ENCODE measurements around the gene CELF1.

Gene CELF1

GRCh38 chr11:47552566-47553405 lies at the start of gene CELF1:
Gene CELF1, minus strand, starts transcription at chr11:47553132. Its CDS starts 53,609 bp downstream, at chr11:47499523.
- peak; percentile 91 for DNase-seq (ENCODE audit: low spot score)

DNA sequence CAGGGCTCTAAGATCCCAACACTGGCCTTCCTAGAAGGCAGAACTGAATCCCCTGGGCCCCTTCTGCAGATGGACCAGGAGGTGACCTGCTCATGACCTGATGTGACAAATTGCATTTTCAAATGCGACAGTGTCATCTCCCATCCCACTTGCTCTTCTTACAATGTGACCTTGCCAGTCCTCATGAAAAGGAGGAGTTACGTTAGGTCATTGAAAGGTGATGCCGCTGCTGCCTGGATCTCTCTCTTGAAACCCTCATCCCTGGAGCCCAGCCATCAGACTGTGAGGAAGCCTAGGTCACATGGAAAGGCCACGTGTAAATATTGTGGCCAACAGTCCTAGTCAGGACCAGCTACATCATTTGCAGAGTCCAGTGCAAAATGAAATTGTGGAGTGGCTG lies 47.0 kb upstream of the CELF1 start:
- no peak for DNase-seq (ENCODE audit: low spot score)

DNA sequence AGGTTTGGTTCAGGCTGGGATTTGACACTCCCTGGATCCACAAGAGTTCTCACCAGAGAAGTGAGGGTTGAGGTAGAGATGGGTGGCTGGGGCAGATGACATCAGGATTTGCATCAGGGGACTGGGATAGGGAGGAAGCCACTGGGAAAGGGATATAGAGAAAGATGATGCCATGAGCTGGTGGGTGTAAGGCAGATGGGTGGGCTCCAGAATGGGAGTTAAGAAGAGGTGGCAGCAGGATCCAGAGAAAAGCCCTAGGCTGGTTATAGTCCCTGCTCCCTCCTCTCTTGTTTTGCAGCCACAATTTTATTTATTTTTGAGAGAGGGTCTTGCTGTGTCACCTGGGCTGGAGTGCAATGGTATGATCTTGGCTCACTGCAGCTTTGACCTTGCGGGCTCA lies 43.0 kb upstream of the CELF1 start:
- no peak for DNase-seq (ENCODE audit: low spot score)

DNA sequence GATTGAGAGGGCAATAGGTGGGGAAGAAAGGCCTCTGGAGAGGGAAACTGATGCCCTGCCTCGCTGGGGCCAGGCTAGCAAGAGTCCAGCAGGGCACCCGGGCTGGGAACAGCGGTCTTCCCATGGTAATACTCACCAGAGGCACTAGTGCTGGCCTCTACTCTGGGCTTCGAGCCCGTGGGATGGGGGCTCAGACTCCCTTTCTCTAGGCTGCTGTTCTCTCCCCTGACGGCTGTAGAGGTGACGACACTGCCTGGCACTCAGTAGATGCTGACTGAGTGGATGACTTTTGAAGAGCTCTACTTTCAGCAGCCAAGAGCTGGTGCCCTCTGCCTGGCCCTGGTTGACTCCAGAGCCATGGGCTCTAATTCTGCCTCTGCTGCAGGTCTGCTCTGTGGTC lies 42.1 kb upstream of the CELF1 start:
- DNase-seq (ENCODE audit: low spot score), result no peak

DNA sequence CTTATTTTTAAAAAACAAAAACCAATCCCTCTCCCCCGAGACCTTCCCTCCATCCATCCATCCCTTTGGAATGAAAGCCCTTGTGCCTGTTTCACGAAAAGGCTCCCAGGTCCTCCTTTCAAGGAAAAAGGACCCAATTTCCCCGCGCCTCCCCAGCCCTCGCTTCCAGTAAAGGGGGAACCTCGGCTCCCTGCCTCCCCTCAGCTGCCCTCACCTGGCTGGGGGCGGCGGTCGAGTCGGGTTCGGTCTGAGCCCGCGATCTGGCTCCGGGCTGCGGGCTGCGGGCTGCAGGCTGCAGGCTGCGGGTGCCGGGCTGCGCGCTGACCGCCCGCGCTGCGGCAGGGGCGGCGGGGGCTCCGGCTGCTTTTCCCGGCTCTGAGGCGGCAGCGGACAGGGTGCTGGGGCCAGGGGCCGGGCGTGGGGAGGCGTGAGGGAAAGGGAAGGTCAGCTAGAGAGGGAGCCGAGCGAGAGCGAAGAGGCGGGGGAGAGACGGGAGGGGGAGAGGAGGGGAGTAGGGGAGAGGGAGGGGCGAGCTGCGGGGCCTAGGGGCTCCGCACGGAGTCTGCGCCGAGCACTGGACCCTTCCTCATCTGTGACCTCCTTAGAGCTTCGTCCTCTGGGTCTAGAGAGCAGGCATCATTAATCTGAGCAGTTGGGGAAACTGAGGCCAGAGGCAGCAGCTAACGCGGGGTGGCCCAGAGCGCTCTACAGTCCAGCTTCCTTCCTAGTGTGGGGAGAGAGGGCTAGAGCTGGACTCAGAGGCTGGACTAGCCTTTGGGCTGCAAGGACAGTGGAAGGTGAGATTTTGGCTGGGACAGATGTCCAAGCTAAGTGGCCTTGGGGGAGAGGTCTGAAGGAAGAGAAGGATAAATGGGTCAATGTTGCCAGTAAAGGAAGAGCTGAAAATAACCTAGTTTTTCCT lies 41.3 kb upstream of the CELF1 start, which contains the start of gene C1QTNF4:
C1QTNF4 (minus strand) TSS at position 478 of the 922 bp plus-strand sequence. CDS start 3,601 bp downstream, outside the sequence.
- DNase-seq (ENCODE audit: low spot score), result peak; percentile 73

DNA sequence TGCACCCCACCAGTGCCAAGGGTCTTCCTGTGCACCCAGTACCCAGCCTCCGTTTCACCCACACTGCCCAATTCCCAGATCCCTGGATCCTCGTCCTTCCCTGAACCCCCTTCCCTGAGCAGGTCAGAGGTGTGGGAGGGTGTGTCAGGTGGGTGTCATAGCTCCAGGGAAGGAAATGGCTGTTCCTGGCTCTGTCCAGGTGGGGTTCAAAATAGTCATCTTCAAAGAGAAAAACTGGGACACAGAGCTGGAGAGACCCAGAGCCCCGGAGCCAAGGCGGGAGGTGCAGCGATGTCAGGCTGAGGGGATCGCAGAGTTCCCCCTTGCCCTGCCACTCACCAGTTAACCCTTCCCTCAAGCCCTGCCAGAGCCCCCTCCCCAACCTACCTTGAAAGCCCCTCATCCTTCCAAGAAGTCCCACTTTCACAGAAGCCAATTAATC lies 40.6 kb upstream of the CELF1 start:
- DNase-seq (ENCODE audit: low spot score), result no peak

DNA sequence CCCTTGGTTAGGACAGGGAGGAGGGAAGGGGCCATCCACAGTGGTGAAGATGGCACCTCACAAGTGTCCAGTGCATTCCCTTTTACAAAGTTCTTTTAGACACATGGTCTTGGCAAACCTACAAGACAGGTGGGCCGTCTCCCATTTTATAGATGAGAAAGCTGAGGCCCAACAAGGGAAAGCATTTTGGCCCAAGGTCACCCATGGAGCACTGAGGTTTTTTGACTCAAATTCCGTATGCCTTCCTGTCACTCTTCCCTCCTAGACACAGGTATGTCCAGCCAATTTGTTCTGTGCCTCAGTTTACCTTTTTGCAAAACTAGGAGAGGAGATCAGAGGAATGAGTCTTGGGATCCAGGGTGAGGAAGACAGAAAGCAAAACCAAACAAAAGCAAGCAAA lies 40.0 kb upstream of the CELF1 start:
- no peak for DNase-seq (ENCODE audit: low spot score)

- no peak for DNase-seq (ENCODE audit: low spot score)
These were observed 39.3 kb upstream of the CELF1 start for GRCh38 chr11:47592251-47592650.

GRCh38 chr11:47591764-47592163 lies 38.8 kb upstream of the CELF1 start:
- no peak for DNase-seq (ENCODE audit: low spot score)

DNA sequence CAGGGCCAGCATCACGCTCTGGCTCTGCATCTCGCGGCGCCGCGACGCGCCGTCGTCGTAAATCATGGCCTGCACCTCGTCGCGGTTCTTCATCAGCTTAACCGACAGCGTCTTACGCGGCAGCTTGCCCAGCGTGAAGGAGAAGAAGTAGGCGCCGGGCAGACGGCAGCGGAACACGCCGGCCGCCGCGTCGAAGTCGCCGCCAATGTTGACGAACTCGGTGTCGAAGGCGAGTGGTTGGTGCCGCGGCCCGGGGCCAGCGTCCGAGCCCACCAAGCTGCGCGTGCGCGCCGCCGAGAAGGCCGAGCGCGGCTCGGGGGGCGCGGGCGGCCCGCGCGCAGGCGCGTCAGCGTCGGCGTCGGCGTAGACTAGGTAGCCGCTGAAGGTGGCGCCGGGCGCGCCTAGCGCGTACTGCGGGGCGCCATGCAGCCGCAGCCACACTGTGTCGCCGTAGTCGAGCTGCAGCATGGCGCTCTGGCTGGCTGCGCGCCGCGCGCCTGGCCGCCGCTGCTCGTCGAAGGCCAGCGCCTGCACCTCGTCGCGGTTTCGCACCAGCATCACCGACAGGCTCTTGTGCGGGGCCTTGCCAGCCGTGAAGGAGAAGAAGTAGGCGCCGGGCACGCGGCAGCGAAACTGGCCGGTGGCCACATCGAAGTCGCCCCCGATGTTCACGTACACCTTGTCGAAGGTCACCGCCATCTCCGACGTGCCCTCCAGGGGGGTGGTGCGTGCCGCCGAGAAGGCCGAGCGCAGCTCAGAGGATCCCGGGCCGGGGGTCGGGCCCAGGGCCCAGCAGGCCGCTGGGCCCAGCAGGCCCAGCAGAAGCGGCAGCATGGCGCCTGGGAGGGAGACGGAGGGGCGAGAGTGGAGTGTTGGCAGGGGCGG lies 37.3 kb upstream of the CELF1 start:
- peak; percentile 72 for DNase-seq (ENCODE audit: low spot score)

GRCh38 chr11:47589584-47589976 lies 36.6 kb upstream of the CELF1 start:
- no peak for DNase-seq (ENCODE audit: low spot score)

DNA sequence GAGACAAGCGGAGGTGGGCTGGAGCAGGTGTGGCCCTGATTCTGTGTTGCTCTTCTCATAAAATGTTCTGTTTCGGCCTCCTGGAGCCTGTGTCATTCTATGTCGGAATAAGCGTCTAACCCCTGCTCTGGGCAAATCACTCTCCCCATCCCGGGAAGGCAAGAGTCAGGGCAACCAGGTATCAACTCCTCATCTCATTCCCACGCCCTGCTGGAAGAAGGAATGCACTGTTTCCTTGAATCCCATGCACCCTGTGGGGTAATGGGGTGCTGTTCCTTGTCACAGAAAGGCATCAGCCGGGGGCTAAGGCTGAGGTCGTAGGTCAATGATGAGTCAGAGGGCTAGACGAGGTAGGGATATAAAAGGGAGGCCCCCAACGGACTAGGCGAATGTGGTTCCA lies 36.2 kb upstream of the CELF1 start:
- DNase-seq (ENCODE audit: low spot score), result no peak

DNA sequence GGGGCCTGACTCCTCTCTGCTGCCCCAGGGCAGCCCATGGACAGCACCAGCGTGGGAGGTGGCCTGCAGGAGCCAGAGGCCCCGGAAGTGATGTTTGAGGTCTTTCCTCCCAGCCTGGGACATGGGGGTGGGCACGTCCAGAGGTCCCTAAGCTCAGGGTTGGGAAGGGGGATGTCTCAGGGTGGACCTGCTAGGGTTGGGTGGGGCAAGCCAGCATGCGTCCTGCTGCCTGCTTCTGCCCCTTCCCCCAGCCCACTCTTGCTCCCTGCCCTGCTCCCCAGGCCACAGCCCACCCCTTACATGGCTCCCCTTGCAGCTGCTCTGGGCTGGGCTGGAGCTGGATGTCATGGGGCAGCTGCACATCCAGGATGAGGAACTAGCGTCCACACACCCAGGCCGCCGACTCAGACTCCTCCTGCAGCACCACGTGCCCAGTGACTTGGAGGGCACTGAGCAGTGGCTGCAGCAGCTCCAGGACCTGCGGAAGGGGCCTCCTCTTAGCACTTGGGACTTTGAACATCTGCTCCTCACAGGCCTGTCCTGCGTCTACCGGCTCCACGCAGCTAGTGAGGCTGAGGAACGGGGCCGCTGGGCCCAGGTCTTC lies 34.9 kb upstream of the CELF1 start:
- DNase-seq (ENCODE audit: low spot score), result no peak

DNA sequence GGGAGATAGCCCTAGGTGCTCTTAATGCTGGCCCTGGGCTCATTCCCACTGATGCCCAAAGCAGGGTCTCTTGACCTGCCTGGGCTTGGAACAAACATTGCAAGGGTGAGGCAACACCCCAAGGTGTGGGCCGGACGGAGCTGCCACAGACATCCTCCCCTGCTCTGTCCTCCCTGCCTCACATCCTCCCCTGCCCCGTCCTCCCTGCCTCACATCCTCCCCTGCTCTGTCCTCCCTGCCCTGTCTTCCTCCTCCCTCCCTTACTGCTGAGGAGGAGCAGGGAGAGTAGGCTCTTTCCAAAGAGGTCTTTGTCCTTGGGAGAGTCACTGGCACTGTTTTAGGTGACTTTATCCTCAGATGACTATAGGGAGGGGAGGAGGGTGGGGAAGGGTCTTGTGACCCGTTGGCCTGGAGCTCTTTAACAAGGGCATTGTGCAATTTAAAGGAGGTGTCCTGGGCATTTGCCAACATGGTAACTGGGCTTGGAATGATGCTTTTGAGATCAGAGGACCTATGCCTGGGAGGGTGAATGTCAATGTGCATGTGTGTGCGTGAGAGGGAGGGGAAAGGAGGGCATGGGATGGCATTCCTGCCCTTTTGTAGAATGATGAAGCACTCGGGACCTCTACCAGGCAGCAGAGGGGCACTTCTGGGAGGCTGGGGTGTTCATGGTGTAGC lies 34.2 kb upstream of the CELF1 start:
- no peak for DNase-seq (ENCODE audit: low spot score)

- no peak for DNase-seq (ENCODE audit: low spot score)
These were observed 33.3 kb upstream of the CELF1 start, which contains the start of gene FAM180B for GRCh38 chr11:47586098-47586855. Gene FAM180B, plus strand, starts transcription at chr11:47586678. Its CDS starts 91 bp downstream, at chr11:47586769.

GRCh38 chr11:47583844-47584243 lies 30.9 kb upstream of the CELF1 start:
- DNase-seq (ENCODE audit: low spot score), result no peak

- peak; percentile 98 for DNase-seq (ENCODE audit: low spot score)
These were observed 25.9 kb upstream of the CELF1 start, which contains the start of the genes KBTBD4 and NDUFS3 for GRCh38 chr11:47578524-47579494. Gene KBTBD4, minus strand, starts transcription at chr11:47578970. Its CDS starts 19 bp downstream, at chr11:47578951. Gene NDUFS3, plus strand, starts transcription at chr11:47579074. Its CDS starts 18 bp downstream, at chr11:47579092.

DNA sequence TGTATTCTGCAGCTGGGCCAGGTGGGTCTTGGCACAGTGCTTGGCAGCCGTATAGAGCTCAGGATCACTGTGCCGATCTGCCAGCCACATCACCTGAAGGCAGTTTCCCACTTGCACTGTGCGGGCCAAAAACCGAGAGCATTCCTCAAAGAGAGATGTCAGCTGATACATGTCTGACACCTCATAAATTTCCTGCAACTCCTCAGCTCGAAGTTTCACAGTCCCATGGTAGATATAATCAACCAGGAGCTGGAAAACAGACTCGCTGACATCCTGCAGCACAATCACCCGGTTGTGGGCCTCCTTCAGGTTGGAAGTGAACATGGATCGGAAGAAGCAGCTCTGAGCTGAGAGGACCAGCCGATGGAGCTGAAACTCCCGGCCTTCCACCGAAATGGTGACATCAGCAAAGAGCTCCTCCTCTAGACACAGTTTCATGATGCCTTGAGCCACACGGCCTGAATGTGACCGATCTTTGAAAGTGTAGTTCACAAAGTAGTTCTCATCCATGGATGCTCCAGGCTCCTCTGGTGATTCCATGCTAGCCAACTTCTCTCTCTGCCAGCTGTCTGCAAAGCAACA lies 24.6 kb upstream of the CELF1 start:
- DNase-seq (ENCODE audit: low spot score), result no peak
